HG03095 (cell line): ENCODE measurements around the gene FXYD6.

Experiments used
- ATAC-seq: cut with Tn5 transposase; IDR thresholded peaks from one replicate; pipeline ENCODE4 v1.9.1; 2021; ENCODE audit warnings: moderate library complexity; ENCODE audit not compliant: unreplicated experiment

FXYD6 gene

DNA sequence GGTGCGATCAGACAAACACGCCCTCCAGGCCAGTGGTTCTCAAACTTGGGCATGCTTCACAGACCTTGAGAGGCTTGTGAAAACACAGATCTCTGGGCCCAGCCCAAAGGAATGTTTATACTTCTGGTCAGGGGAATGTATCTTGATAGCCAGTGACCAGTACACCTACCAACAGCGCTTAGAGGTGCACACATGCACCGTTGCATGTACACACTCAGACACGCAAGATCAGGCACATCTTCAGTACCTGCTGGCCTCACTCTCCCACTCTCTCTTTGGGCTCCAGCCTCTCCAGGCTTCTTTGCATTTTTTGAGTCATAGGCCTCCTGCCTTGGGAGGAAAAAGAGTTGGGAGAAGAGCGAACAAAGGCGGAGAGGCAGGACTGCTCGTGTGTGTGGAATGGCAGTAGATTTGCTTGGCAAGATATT, 11.7 kb upstream of the FXYD6 start:
- ATAC-seq = no peak

DNA sequence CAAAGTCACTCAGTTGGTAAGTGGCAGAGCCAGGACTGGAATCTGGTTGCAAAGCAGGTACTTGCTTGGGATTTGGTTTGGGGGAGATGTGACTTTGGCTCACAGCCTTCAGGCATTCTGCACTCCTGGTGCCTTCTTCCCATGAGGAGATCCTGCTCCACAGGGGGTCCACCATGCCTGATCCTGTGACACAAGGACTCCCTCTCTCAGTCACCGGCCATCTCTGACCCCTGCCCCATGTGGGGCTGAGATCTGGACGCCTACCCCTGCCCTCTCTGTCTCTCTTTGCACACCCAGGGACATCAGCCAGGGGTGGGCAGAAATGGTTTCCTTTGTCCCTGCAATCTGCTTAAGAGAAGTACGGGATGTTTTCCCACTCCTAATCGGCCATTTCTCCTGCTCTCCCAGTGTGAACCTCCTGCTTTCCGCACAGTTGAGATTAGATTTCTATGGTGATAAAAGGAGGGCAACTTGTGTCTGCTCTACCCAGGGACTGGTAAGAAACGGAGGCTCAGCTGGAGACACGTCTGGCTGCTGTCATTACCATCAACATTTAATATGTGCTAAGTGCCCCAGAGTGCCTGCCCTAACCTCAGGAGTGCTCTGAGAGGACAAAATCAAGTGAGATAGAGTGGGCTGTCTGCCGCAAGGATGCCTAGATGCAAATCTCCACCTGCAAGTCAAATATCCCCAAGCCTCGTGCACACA, 11.1 kb upstream of the FXYD6 start:
- no peak for ATAC-seq

DNA sequence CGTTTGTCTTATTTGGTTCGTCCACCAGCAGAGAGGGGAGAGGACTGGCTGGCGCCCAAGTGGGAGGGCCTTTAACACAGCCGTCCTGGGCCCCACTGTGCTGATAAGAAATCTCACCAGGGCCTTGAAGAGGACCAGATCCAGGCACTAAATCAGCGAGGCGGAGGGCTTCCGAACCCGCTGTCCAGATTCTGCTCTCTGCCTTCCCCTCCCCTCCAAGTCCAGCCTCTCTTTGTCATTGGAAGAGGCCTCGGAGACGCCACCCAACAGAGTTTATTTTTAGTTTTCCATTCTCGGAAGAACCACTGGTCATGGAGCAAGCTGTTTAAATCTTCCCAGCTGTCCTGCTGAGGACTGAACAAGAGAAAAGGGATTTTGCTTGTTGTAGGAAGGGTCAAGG, 9.3 kb upstream of the FXYD6 start:
- ATAC-seq = no peak

DNA sequence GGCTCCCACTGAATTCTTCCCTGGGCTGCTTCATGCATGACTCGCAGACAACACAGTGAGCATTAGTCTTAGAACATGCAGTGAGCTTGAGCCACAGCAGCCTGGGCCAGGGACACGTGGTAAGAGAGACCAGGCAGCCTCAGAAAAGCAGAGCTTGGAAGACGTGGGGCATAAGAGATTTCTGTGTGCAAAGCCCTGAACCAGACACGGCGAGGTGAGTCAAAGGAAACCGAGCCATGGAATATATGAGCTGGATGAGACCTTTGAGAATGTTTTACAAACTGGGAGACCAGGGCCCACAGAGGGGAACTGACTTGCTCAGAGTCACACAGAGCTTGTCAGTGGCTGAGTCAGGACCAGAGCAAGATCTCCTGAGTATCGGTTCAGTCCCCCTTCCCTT, 8.5 kb upstream of the FXYD6 start:
- no peak for ATAC-seq

DNA sequence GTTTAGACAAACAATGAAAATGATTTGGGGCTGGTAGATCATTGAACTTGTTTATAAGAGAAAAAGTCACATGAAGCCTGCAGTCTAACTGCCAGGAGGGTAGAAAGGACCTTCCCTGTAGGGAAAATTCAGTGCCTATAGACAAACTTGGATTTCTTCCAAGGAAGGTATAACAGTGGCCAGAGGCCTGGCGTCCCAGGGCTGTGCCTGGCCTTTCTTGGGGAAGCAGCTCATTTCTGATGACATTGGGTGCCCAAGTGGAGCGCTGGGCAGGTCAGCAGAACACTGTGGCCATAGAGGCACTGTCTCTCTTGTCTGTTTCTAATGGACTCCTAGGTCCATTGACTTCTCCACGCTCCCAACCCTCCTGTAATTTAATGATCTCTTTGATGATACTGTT, 6.6 kb upstream of the FXYD6 start:
- ATAC-seq = no peak

DNA sequence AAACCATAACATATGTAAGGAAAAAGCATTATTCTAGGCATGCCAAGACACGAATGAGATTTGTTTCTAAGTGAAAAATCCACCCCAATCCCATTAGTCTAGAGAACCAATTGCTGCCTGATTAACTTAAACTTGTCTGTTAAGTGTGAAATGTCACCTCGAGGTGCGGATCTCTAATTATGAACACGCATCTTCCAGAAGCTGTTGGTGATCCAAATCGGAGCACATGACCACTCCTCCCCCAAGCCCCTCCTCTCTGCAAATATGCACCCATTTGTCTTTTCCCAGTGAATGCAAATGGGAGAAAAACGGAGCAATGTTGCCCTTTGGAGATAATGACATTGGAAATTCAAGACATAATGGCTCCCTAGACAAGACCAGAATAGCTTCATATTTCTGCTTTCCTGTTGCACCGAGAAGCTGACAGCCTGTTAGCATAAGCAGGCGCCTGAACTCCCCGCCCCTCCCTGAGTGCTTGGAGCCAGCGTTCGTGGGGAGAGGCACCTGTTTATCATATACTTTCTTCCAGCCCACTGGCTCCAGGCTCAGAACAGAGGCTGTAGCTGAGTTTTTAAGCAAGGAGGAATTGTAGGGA, 6.0 kb upstream of the FXYD6 start:
- ATAC-seq = no peak

DNA sequence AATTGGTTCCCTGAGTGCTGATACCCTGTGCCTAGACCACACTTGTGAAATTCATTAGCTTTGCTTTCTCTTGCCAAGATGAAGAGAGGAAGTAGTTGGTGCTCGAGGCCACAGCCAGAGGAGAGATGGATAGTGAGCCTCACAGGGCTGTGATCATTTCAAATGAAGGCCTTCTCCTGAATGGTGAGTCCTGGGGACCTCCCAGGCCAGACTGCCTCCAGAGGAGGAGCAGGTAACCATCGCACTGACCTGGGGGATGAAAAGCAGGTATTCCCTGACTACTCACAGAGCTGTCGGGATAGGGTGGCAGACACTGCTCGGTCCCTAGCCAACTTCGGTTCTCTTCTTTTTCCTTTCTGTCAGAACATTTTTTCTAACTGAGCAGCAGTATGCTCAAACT, 4.8 kb upstream of the FXYD6 start:
- no peak for ATAC-seq

DNA sequence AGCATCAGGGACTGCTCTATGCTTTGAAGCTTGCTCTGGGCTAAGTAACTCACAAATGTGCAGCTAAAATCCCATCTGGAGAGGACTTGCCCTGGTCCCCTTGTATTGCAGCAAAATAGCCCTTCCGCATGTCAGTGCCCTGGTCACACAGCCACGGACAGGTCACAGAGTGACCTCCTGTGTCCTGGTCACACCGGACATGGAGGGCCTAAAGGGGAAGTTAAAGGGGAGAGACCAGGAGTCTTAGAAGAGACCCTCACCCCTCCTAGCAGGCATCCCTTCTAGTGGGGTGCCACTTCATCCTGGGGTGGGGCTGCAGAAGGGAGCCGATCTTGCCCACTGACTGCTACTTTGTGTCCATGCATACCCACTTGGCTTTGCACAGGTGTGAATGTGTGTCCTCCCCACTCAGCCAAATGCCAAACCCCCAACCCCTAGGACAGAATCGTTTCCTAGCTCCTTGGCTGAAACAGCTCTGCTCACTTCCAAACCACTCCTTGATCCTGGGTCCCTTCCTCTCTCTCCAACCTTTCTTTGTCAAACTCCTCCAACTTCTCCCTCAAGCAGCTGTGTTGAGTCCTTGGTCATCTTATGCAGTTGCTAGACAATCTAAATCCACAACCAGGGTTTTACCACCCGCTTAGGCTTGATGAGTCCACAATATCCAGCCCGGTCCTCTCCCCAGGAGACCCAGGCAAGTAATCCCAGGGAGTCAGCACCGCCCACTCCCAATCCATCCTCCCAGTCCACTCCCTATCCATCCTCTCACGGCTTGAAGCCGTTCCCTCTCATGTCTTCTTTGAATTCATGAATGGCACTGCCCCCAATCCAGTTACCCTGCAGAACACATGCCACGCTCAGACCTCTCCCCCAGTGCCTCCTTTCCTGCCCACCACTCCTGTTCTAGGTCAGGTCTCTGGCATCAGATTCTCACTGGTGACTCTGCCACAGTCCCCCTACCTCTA, 3.3 kb upstream of the FXYD6 start:
- no peak for ATAC-seq

DNA sequence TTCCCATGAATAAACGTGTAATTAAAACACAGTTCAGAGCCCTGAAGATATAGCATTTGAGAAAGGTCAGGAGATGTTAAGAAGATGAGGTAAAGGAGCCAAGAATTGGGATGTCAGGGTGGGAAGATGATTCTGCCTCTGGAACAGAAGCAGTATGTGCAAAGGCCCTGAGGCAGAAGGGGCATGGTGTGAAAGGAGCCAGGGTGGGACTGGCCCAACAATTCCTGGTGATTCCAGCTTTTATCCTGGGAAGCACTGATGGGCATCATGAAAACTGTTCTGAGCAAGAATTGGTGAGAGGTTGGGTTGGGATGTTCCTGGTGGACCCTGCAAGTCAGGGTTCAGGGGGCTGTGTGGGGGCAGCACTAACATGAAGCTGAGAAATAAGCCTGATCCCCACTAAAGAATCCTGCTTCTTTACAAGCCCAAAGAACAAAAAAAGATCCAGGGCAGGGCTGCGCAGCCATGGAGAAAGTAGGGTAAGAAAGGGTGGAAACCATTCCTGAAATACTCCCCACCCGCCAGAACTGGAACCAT, 2.5 kb upstream of the FXYD6 start:
- no peak for ATAC-seq

DNA sequence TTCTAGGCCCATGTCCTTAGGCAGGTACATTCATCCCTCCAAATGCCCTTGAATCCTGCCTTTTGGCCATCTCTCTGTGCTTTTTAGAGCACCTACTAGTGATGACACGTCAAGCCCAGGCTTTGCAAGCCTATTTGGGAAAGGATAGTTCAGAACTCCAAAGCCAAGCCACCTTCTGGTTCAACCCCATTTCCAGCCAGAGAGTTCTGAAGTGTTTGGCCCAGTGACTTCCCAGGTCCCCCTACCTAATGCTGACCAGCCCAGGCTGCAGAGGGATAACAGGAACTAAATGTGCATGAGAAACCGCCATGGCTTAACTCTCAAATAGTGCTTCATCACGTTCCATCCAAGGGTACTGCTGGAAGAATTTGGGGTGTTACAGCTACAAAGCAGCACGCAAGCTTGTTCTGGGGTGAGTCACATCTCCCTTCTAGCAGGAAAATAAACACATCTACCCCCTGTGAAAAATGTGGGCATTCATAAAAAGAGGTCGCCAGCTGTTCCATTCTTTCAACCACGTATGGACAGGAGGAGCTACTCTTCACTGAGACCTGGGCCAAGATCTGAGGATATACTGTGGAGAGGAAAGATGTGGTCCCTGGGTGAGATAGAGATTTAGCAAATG, 2.0 kb upstream of the FXYD6 start:
- ATAC-seq = no peak

DNA sequence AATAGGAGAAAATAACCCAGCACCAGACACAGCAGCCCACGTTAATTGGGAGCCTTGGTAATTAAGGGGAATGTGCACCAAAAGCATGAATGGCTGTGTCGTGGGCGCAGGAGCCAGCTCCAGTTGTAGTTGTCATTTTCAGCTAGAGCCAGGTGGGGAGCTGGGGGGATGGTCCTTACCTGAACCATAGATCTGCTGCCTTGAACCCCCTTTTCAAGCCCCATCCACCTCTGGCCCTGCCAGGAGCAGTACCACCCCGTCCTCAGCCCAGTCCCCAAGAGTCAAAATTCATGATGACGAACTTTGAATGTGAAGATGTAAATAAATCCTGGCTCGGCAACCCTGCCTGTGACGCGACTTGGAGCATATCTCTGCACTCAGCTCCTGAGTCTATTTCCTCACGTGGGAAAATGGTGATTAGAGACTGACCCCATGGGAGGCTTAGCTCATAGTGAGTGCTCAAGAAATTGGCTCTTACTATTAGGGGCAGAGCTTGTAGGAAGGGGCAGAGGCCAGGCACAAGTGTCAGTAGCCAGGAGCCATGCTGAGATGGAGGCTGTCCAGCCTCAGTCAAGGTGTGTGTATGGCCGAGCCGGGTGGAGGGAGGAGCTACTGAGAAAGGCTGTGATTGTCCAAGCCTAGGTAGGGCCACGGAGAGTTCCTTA, 794 bp upstream of the FXYD6 start:
- ATAC-seq = no peak

DNA sequence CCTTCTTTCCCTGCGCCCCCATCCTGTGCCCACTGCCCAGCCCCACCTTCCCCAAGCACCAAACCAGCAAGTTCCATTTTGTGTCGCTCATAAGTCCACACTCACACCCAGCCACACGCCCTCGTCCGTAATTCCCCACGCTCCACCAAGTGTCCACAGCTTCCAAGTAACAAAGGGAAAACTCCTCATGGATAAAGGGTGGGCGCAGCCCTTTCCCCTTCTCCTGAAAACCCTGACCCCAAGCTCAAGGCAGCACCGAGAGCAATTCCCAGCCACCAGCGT, 458 bp downstream of the FXYD6 start:
- ATAC-seq = no peak

DNA sequence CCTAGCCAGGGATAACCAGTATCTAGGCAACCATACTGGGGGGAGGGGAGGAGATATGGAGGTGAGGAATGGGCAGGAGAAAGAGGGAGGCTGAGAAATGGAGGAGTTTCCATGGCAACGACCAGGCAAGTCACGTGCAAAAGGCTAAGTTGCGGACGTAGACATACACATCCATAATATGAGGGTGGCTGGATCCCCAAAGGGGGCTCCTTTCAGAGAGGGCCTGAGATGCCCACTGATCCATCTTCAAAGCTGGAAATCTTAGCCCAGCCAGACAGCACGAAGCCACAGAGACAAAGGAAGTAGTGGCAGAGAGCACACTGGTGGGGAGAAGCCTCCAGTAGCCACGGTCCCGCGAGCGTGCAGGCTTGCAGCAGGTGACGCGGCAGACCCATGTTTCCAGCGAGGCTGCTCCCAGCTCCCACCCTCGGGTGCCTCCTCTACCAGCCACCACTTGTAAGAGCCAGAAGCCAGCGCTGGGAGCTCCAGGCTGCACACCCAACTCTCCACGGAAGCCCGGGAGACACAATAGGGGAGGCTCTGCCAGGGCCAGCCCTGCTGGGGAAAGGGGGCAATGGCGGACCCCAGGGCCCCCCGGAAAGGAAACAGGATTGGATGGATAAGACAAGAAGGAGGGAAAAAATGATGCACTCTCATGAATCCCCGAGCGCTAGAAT, 938 bp downstream of the FXYD6 start:
- ATAC-seq = no peak

DNA sequence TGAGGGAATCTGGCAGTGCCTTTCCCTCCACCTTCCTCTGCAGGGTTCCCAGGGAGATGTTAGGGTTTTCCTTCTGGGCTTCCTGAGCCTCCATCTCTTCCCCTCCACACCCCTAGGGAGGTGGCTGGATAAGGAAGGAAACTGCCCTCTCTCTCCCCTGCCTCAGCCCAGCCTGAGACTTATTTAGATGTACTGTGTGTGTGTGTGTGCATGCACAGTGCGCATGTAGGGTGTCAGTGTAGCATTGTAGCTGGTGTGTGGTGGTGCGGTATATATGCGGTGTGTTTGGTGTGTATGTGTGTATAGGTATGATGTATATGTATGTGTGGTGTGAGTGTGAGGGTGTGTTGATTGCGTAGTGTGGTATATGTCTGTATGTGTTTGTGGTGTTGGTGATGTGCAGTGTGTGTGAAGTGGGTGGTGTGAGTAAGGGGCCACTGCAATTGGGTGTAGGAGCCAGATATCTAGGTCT, 1.5 kb downstream of the FXYD6 start:
- no peak for ATAC-seq

DNA sequence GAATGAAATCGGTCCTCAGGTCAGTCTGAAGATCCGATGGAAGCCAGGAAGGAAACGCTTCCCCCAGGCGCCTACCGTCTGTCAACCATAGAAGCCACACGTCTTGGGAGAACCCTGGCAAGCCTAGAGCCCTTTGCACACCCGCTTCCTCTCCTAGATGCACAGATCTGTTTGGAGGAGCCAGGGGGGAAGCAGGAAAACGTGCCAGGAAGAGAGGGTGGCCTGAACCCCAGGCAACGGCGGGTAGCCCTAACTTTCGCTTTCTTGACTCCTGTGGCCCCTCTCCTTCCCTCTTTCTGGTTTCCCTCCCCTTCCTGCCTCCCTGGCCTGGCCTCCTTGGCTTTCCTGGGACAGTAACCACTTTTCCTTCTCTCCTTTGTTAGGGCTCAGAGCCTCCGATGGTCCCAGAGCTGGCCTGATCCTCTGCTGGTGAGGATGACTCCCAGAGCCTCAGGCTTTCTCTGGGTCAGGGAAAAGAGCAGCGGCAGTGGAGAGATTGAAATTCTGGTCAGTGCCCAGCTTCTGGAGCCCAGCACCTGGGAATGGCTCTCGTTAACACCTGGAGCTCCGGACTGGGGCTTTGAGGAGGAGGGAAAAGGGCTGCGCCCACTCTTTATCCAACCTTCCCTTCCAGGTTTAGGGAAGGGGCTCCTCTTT, 2.1 kb downstream of the FXYD6 start:
- no peak for ATAC-seq

DNA sequence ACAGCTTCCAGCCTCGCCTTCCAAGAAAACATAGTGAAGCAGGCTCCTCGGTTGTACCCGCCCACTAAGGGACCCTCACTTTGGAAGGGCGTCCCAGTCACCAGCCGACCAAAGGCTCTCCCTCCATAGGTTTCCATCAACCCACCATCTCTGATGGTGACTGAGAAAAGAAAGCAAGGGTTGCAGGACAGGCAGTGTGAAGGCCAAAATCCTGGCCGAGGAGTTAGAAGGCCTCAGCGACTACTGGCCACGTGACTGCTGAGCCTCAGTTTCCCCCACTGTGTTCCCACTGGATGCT, 2.7 kb downstream of the FXYD6 start:
- no peak for ATAC-seq

DNA sequence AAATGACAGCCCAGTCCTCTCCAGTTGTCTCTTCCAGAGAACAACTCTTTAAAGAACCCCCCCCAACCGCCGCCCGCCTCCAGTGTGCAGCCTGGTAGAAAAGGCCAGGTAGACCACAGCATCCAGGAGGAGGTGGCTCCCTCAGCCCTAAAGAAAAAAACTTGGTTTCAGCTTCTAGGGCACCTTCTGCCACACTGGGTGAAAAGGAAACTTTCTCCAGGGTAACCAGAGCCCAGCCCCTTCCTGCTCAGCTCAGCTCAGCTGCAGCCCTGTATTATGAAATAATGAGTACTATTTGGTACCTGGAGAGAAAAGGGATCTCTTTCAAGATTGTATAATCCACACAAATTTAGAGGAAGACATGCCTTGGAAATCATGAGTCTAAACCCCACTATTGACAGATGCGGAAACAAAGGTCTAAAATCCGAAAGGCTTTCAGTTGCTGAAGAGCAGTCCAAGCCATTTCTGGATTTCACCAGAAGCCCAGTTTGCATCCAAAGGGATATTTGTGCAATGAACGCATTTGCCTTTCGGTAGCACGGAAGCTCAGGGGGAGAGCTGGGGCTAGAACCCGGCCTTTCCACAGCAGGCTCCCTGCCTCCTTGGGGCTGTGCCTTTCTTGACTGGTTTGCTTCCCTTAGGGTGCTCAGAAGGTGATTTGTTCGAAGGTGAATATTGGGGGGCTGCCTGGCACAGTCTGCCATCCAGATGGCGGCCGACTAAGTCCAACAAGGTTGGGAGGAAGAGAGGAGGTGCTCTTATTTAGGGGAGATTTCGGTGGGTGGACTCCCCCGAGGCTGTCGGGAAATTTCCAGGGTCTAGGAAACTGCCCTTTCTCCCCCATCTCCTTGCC, 3.3 kb downstream of the FXYD6 start:
- ATAC-seq = no peak

DNA sequence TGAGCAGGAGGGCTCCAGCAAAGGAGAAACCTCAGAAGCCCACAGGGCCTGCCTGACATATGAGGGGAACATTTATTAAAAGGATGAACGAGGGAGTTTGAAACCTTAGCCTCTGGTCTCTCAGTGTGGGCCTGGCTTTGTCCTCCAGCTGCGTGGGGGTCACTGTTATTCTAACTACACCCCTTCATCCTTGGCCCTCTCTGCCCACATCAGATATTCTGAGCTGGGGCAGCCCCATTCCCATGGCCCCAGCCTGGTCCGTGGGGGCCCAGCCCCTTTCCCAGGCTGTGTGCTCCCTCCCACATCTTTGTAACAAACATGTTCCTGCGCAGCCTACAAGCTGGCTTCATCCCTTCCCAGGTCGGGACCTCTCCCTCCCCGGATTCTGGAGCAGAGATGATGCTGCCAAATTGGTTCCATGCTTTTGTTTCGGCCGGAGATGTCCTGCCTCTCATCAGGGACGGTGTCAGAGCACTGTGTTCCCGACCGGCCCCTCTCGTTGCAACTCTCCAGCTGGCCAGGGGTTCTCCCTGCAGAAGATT, 4.0 kb downstream of the FXYD6 start:
- no peak for ATAC-seq

DNA sequence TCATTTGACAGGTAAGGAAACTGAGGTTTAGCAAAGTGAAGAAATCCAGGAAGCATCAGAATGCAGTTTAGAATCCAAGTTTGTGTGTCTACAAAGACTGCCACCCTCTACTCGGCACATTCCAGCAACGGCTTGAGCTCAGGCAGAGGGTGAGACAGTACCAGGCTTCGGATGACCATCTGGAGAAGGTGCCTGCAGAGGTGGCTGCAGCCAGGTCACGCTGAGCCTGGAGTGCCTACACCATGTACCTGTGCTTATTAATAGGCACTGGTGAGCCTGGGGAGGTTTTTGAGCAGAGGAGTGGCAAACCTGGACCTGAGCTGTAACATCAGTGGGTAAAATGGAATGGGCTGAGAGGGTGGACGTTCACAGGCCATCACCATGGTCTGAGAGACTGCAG, 4.7 kb downstream of the FXYD6 start:
- no peak for ATAC-seq
